NB4 (cell line): ENCODE data around the gene ARID3B.
"Not testable (repeated sequence)": the region's sequence is repeated elsewhere in the genome, so short reads cannot be mapped to it uniquely, and the experiment has no call there.

Experiments used
- DNase-seq: peaks from one replicate; pipeline ENCODE4 v3.0.0; 2010; ENCODE audit warnings: low read depth
- H3K4me3 ChIP-seq: one replicate; pipeline ENCODE4 v1.5.1; 2011; ENCODE audit warnings: mild to moderate bottlenecking, low read depth, low read length, moderate library complexity
- MYC ChIP-seq: IDR thresholded peaks from 2 replicates; pipeline ENCODE4 v1.6.1; 2011; ENCODE audit warnings: low read depth, low read length
- POLR2A ChIP-seq: IDR thresholded peaks from 2 replicates; pipeline ENCODE4 v1.6.1; 2011; ENCODE audit warnings: mild to moderate bottlenecking; ENCODE audit not compliant: insufficient read length; ENCODE audit errors: extremely low read depth
- TF ChIP-seq, protein P1 (sequence below): IDR thresholded peaks from one replicate; pipeline ENCODE4 v1.5.1; 2012; ENCODE audit warnings: low read depth, low read length
- TF ChIP-seq, protein P2 (sequence below): IDR thresholded peaks from 2 replicates; pipeline ENCODE4 v1.6.1; 2011; ENCODE audit warnings: low read depth, low read length

The ARID3B gene

DNA sequence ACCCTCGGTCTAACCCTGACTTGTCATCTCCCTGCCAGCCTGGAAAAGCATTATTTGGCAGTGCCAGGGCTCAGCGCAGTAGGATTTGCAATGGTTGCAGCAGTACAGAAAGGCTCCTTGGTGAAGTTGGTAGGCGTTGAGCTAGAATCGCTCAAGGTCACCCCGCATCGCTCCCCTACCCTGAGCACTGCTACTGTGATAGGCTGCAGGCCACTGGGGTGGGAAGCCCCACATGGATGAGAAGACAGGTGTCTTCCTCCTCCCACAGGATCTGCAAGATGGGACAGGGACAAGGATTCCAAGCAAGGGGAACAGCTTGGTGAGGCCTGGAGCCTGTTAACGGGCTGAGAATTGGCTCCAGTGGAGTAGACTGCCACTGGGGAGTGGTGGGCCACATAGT, 85.3 kb downstream of the ARID3B start:
- no peak overlapping the region for H3K4me3 ChIP-seq
- no peak for DNase-seq
- TF ChIP-seq MYC (no peak), POLR2A (no peak)
- TF ChIP-seq, protein P1, sequence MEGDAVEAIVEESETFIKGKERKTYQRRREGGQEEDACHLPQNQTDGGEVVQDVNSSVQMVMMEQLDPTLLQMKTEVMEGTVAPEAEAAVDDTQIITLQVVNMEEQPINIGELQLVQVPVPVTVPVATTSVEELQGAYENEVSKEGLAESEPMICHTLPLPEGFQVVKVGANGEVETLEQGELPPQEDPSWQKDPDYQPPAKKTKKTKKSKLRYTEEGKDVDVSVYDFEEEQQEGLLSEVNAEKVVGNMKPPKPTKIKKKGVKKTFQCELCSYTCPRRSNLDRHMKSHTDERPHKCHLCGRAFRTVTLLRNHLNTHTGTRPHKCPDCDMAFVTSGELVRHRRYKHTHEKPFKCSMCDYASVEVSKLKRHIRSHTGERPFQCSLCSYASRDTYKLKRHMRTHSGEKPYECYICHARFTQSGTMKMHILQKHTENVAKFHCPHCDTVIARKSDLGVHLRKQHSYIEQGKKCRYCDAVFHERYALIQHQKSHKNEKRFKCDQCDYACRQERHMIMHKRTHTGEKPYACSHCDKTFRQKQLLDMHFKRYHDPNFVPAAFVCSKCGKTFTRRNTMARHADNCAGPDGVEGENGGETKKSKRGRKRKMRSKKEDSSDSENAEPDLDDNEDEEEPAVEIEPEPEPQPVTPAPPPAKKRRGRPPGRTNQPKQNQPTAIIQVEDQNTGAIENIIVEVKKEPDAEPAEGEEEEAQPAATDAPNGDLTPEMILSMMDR, result no peak
- TF ChIP-seq, protein P2, sequence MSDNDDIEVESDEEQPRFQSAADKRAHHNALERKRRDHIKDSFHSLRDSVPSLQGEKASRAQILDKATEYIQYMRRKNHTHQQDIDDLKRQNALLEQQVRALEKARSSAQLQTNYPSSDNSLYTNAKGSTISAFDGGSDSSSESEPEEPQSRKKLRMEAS, result no peak

DNA sequence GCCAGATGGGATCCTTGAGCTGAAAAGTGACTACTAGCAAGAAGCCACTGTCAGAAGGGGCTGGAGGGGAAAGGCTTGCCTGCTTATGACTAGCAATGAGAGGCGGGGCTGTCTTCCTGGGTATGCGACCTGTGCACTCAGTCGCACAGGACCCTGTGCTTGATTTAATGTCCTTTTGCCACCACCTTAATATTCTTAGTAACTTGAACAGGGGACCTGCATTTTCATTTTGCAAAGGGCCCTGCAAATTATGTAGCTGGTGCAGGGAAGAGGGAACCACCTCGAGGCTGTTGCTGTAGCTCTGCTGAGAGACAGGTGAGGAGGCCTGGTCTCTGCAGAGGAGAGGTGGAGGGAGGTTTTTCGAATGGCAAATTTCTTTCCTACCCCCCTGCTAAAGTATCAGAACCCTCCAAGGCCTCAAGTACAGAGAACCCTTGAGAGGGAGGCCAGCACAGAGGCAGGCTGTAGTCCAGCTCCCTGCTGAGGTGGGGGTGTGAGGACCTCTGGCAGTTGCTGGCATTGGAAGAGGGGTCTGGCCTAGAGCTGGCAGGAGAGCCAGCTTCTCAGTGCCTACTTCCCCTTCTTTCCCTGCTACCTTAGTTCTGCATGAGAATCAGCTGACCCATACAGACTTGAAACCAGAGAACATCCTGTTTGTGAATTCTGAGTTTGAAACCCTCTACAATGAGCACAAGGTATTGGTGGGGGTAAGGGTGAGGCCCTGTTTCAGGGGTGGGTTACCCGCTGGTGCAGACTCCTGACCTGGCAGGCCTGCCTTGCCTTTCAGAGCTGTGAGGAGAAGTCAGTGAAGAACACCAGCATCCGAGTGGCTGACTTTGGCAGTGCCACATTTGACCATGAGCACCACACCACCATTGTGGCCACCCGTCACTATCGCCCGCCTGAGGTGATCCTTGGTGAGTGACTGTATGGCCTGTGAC, 86.0 kb downstream of the ARID3B start:
- TF ChIP-seq POLR2A, result no peak
- TF ChIP-seq, protein P2, result no peak
- TF ChIP-seq, protein P1, result no peak
- TF ChIP-seq MYC, result no peak
- DNase-seq, result no peak

DNA sequence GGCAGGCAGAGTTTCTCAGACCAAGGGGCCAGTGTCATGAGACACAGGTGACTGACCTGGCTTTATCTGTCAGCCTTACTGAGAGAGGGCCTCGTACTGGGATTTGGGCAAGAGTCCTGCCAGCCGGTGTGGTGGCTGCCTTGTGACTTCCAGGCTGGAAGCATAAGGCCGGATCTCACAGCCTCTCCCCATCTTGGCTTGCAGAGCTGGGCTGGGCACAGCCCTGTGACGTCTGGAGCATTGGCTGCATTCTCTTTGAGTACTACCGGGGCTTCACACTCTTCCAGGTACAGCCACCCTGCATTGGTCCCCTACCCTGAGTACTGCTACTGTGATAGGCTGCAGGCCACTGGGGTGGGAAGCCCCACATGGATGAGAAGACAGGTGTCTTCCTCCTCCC, 86.7 kb downstream of the ARID3B start:
- no peak for DNase-seq
- TF ChIP-seq MYC, result no peak
- TF ChIP-seq, protein P2, result no peak
- no peak for TF ChIP-seq POLR2A
- TF ChIP-seq, protein P1, result no peak
- H3K4me3 ChIP-seq, result no peak overlapping the region

More for the DNA sequence above, 86.0 kb downstream of the ARID3B start:
- no peak overlapping the region for H3K4me3 ChIP-seq

DNA sequence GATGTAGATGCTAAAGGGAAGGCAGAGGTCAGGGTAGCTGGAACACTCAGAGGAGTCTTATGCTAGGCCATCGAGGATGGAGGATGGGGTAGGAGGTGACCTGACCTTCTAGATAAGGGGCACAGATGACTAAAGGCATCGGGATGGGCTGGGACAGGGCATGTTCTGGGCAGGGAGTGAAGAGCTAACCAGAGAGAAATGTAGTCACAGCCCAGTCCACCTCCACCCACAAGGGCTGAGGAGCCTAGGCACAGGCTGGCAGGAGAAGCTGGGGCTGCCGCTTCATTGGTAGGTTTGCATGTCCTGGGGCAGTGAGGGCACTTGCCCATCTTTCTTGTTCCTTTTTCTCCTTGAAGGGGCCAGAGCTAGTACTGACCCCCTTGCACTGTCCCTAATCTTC, 87.2 kb downstream of the ARID3B start:
- H3K4me3 ChIP-seq, result no peak overlapping the region
- no peak for DNase-seq
- TF ChIP-seq POLR2A (no peak), MYC (no peak)
- TF ChIP-seq, protein P1, result no peak
- TF ChIP-seq, protein P2, result no peak

DNA sequence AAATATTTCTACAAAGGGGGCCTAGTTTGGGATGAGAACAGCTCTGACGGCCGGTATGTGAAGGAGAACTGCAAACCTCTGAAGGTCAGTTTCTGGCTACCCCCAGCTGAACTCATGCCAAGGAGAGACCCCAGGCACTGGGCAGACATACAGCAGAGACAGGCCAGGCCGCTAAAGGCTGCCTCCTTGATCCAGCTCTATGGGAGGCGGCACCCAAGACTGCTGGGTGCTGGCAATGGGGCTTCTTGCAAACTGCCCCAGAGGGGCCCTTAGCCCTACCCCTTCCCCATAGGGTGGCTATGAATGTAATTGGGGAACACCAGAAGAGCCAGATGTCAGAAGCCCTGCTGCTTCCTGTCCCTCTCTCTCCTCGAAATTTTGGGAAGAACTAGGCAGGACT, 87.9 kb downstream of the ARID3B start:
- no peak for DNase-seq

DNA sequence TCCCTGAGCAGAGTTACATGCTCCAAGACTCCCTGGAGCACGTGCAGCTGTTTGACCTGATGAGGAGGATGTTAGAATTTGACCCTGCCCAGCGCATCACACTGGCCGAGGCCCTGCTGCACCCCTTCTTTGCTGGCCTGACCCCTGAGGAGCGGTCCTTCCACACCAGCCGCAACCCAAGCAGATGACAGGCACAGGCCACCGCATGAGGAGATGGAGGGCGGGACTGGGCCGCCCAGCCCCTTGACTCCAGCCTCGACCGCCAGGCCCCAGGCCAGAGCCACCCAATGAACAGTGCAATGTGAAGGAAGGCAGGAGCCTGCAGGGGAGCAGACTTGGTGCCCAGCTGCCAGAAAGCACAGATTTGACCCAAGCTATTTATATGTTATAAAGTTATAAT, 88.7 kb downstream of the ARID3B start:
- not testable (repeated sequence) for DNase-seq

More for the DNA sequence above, 87.9 kb downstream of the ARID3B start:
- TF ChIP-seq, protein P1, result no peak
- TF ChIP-seq POLR2A (no peak), MYC (no peak)
- TF ChIP-seq, protein P2, result no peak
- H3K4me3 ChIP-seq, result no peak overlapping the region

More for the DNA sequence above, 88.7 kb downstream of the ARID3B start:
- H3K4me3 ChIP-seq, result not testable (repeated sequence)
